GM23338 (cell line): ENCODE data around the gene ASPG. TPM values are rescaled to one million over a fixed set of nuclear protein-coding genes. Genes with fewer than 3 reads are reported as not detected.

Experiments used
- ATAC-seq: fragments of 200-7000 bp; cut with Tn5 transposase; 3 replicates; pipeline ENCODE4 v1.9.1; 2020
- DNase-seq: peaks from one replicate; pipeline ENCODE4 v3.0.0-alpha.2; 2015; ENCODE audit warnings: low spot score
- H2AFZ ChIP-seq: fragments of 200-600 bp; sonication (generic); 2 replicates; pipeline ENCODE4 v1.8.0; 2016; ENCODE audit warnings: antibody characterized with exemption, mild to moderate bottlenecking, moderate library complexity
- H3F3A ChIP-seq: fragments of 200-600 bp; sonication (generic); replicated peaks from 2 replicates; pipeline ENCODE4 v1.8.0; 2017; ENCODE audit warnings: antibody characterized with exemption, mixed run types, low read depth
- H3K27ac ChIP-seq: fragments of 200-600 bp; sonication (generic); 2 replicates; pipeline ENCODE4 v1.6.1; 2016; ENCODE audit warnings: low read depth
- H3K27me3 ChIP-seq: fragments of 200-600 bp; sonication (generic); 2 replicates; pipeline ENCODE4 v1.8.0; 2016; ENCODE audit warnings: mild to moderate bottlenecking, mixed run types, moderate library complexity; ENCODE audit not compliant: insufficient read depth
- H3K36me3 ChIP-seq: fragments of 200-600 bp; sonication (generic); 2 replicates; pipeline ENCODE4 v1.8.0; 2016; ENCODE audit warnings: mild to moderate bottlenecking; ENCODE audit not compliant: insufficient read depth
- H3K4me1 ChIP-seq: fragments of 200-600 bp; sonication (generic); 2 replicates; pipeline ENCODE4 v1.8.0; 2016; ENCODE audit warnings: mild to moderate bottlenecking, moderate library complexity; ENCODE audit not compliant: insufficient read depth
- H3K4me2 ChIP-seq: fragments of 200-600 bp; sonication (generic); 2 replicates; pipeline ENCODE4 v1.7.1; 2017; ENCODE audit warnings: mixed run types
- H3K4me3 ChIP-seq: fragments of 200-600 bp; sonication (generic); 2 replicates; pipeline ENCODE4 v1.6.1; 2016; ENCODE audit warnings: mixed run types
- H3K79me2 ChIP-seq: fragments of 200-600 bp; sonication (generic); replicated peaks from 2 replicates; pipeline ENCODE4 v1.8.0; 2017; ENCODE audit warnings: mild to moderate bottlenecking; ENCODE audit not compliant: insufficient read depth
- H3K9me2 ChIP-seq: fragments of 200-600 bp; sonication (generic); 2 replicates; pipeline ENCODE4 v1.8.0; 2017; ENCODE audit not compliant: insufficient read depth
- H4K20me1 ChIP-seq: fragments of 200-600 bp; sonication (generic); replicated peaks from 2 replicates; pipeline ENCODE4 v1.8.0; 2017; ENCODE audit warnings: mild to moderate bottlenecking; ENCODE audit not compliant: insufficient read depth
- H3K27ac Mint-ChIP-seq: 2 replicates; pipeline ENCODE4 v1.8.0; 2020; ENCODE audit warnings: inconsistent platforms, mild to moderate bottlenecking, moderate library complexity, mixed read lengths
- H3K27me3 Mint-ChIP-seq: 3 replicates; pipeline ENCODE4 v1.8.0; 2022; ENCODE audit warnings: low read depth, mild to moderate bottlenecking, moderate library complexity, mixed read lengths, inconsistent platforms; ENCODE audit not compliant: insufficient read depth, poor library complexity
- H3K36me3 Mint-ChIP-seq: 3 replicates; pipeline ENCODE4 v1.8.0; 2021; ENCODE audit warnings: low read depth, mild to moderate bottlenecking, inconsistent platforms, moderate library complexity, mixed read lengths
- H3K4me1 Mint-ChIP-seq: 3 replicates; pipeline ENCODE4 v1.8.0; 2020; ENCODE audit warnings: mild to moderate bottlenecking, inconsistent platforms, mixed read lengths
- H3K4me3 Mint-ChIP-seq: 3 replicates; pipeline ENCODE4 v1.8.0; 2021; ENCODE audit warnings: moderate library complexity, mild to moderate bottlenecking, inconsistent platforms, mixed read lengths
- H3K9me3 Mint-ChIP-seq: 3 replicates; pipeline ENCODE4 v1.8.0; 2020; ENCODE audit warnings: moderate library complexity, mild to moderate bottlenecking, inconsistent platforms, mixed read lengths
- CREB1 ChIP-seq: fragments of 250-450 bp; sonication (Bioruptor Pico); IDR thresholded peaks from 2 replicates; pipeline ENCODE4 v1.5.0; 2020; ENCODE audit warnings: low read depth, mild to moderate bottlenecking, moderate library complexity
- CTCF ChIP-seq, 2 experiments: fragments of 200-600 bp in 1 of 2; sonication (generic) in 1 of 2; conservative IDR thresholded peaks; 2 replicates each; pipeline versions ENCODE4 v1.5.1 to v1.6.1; 2016 to 2017; ENCODE audit warnings: antibody characterized with exemption in 2 of 2, low read depth in 2 of 2, mild to moderate bottlenecking in 2 of 2, moderate library complexity in 1 of 2
- EZH2 ChIP-seq: fragments of 200-600 bp; sonication (generic); IDR thresholded peaks from one replicate; pipeline ENCODE4 v1.8.0; 2017; ENCODE audit warnings: antibody characterized with exemption, mild to moderate bottlenecking, low read depth; ENCODE audit not compliant: unreplicated experiment
- JUNB ChIP-seq: IDR thresholded peaks from one replicate; pipeline ENCODE4 v1.6.1; 2016; ENCODE audit warnings: antibody characterized with exemption; ENCODE audit not compliant: unreplicated experiment
- POLR2AphosphoS5 ChIP-seq: IDR thresholded peaks from 2 replicates; pipeline ENCODE4 v1.6.1; 2016; ENCODE audit warnings: antibody characterized with exemption, low read depth
- STAT1 ChIP-seq: IDR thresholded peaks from one replicate; pipeline ENCODE4 v1.6.1; 2016; ENCODE audit warnings: antibody characterized with exemption; ENCODE audit not compliant: unreplicated experiment
- ZNF331 ChIP-seq: fragments of 250-450 bp; sonication (Bioruptor Pico); IDR thresholded peaks from 2 replicates; pipeline ENCODE4 v1.5.0; 2020; ENCODE audit warnings: low read depth, mild to moderate bottlenecking, moderate library complexity
- polyA plus RNA-seq: library from polyadenylated mRNA; unstranded; fragments of >200 nt; fragmentation: Nextera tagmentation; extraction: Ambion mirVana; gene quantifications from 2 replicates; pipeline ENCODE4 v1.2.1, GENCODE V29; 2016
- total RNA-seq: library from RNA; depleted of rRNA; stranded (reverse); fragments of >200 nt; shearing (Covaris generic); gene quantifications from 2 replicates; pipeline ENCODE4 v1.2.3, GENCODE V29; 2014
- TF ChIP-seq, protein P1 (sequence below): IDR thresholded peaks from one replicate; pipeline ENCODE4 v1.6.1; 2018; ENCODE audit warnings: antibody characterized with exemption; ENCODE audit not compliant: unreplicated experiment
- TF ChIP-seq, protein P2 (sequence below): IDR thresholded peaks from 2 replicates; pipeline ENCODE4 v1.6.1; 2016; ENCODE audit warnings: antibody characterized with exemption
- TF ChIP-seq, protein P3 (sequence below): fragments of 250-450 bp; sonication (Bioruptor Pico); IDR thresholded peaks from 2 replicates; pipeline ENCODE4 v1.5.0; 2020; ENCODE audit warnings: mild to moderate bottlenecking, moderate library complexity

The ASPG gene
- total and polyA plus RNA-seq, 2 experiments from 2014 or later, result 0.61 to 6.2 TPM

DNA sequence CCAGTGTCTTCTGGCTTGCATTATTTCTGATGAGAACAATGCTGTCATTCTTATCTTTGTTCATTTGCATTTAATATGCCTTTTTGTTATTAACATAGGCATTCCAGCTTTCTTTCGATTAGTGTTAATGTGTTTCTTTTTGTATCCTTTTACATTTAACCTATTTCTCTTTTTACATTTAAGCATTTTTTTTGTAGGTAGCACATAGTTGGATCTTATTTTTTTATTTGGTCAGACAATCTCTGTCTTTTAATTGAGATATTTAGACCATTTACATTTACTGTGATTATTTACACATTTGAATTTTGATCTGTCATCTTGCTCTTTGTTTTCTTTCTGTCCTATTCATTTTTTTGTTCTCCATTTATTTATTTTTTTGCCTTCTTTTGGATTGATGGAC lies 38.4 kb downstream of the ASPG start:
- TF ChIP-seq CREB1, result no peak
- DNase-seq, result no peak
- H3K9me3 Mint-ChIP-seq, result peaks cover 41% of the 10 kb centered on the region
- H3K27me3 Mint-ChIP-seq, result peaks cover 11% of the 10 kb centered on the region
- peaks cover 5% of the 10 kb centered on the region; the same call in 1 of the 3 replicates for H3K4me1 Mint-ChIP-seq
- H3K27me3 ChIP-seq, result peaks cover 5% of the 10 kb centered on the region; the same call in 1 of the 2 replicates
- H3K79me2 ChIP-seq, result no peaks in the 10 kb centered on the region
- no peak overlapping the region for H3K27ac Mint-ChIP-seq
- no peak for ATAC-seq
- no peaks in the 10 kb centered on the region for H4K20me1 ChIP-seq
- H3F3A ChIP-seq, result no peaks in the 10 kb centered on the region
- no peak overlapping the region for H3K27ac ChIP-seq
- H3K4me3 ChIP-seq, result no peak overlapping the region
- H3K9me2 ChIP-seq, result no peaks in the 10 kb centered on the region
- H2AFZ ChIP-seq, result no peak overlapping the region
- H3K4me1 ChIP-seq, result no peaks in the 10 kb centered on the region
- peaks cover 6% of the 10 kb centered on the region; the same call in 2 of the 3 replicates for H3K36me3 Mint-ChIP-seq
- no peaks in the 10 kb centered on the region for H3K36me3 ChIP-seq
- H3K4me3 Mint-ChIP-seq, result no peak overlapping the region
- no peak overlapping the region for H3K4me2 ChIP-seq

DNA sequence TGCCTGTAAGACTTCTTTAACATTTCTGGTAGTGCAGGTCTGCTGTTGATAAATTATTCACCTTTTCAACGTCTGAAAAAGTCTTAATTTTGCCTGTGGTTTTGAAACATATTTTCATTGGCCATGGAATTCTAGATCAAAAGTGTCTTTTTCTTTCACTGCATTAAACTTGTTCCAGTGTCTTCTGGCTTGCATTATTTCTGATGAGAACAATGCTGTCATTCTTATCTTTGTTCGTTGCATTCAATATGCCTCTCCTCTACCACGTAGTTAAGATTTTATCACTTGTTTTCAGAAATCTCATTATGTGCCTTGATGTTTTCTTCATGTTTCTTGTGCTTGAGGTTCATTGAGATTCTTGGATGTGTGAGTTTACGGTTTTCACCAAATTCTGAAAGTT lies 39.5 kb downstream of the ASPG start:
- DNase-seq, result no peak
- ATAC-seq, result no peak
- Mint-ChIP-seq H3K4me3 (no peak overlapping the region), H3K36me3 (peaks cover 9% of the 10 kb centered on the region), H3K9me3 (peaks cover 49% of the 10 kb centered on the region), H3K4me1 (peaks cover 4% of the 10 kb centered on the region; the same call in 1 of the 3 replicates), H3K27me3 (peaks cover 6% of the 10 kb centered on the region), H3K27ac (no peak overlapping the region)
- Histone ChIP-seq H3K4me2 (no peak overlapping the region), H3K36me3 (no peaks in the 10 kb centered on the region), H3K9me2 (no peaks in the 10 kb centered on the region), H3K79me2 (no peaks in the 10 kb centered on the region), H3K27me3 (no peaks in the 10 kb centered on the region), H2AFZ (no peak overlapping the region), H3K27ac (no peak overlapping the region), H4K20me1 (no peaks in the 10 kb centered on the region), H3K4me1 (no peaks in the 10 kb centered on the region), H3F3A (no peaks in the 10 kb centered on the region), H3K4me3 (no peak overlapping the region)
- TF ChIP-seq STAT1 (no peak), CREB1 (no peak), CTCF (conservative IDR thresholded peaks at IDR 0.05; ENCODE audit: low read depth in 2 of 2) (no peak), ZNF331 (CRISPR knock-in tag) (no peak), POLR2AphosphoS5 (no peak), EZH2 (no peak), JUNB (no peak)
- TF ChIP-seq, protein P1, sequence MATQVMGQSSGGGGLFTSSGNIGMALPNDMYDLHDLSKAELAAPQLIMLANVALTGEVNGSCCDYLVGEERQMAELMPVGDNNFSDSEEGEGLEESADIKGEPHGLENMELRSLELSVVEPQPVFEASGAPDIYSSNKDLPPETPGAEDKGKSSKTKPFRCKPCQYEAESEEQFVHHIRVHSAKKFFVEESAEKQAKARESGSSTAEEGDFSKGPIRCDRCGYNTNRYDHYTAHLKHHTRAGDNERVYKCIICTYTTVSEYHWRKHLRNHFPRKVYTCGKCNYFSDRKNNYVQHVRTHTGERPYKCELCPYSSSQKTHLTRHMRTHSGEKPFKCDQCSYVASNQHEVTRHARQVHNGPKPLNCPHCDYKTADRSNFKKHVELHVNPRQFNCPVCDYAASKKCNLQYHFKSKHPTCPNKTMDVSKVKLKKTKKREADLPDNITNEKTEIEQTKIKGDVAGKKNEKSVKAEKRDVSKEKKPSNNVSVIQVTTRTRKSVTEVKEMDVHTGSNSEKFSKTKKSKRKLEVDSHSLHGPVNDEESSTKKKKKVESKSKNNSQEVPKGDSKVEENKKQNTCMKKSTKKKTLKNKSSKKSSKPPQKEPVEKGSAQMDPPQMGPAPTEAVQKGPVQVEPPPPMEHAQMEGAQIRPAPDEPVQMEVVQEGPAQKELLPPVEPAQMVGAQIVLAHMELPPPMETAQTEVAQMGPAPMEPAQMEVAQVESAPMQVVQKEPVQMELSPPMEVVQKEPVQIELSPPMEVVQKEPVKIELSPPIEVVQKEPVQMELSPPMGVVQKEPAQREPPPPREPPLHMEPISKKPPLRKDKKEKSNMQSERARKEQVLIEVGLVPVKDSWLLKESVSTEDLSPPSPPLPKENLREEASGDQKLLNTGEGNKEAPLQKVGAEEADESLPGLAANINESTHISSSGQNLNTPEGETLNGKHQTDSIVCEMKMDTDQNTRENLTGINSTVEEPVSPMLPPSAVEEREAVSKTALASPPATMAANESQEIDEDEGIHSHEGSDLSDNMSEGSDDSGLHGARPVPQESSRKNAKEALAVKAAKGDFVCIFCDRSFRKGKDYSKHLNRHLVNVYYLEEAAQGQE, result no peak
- TF ChIP-seq, protein P2, sequence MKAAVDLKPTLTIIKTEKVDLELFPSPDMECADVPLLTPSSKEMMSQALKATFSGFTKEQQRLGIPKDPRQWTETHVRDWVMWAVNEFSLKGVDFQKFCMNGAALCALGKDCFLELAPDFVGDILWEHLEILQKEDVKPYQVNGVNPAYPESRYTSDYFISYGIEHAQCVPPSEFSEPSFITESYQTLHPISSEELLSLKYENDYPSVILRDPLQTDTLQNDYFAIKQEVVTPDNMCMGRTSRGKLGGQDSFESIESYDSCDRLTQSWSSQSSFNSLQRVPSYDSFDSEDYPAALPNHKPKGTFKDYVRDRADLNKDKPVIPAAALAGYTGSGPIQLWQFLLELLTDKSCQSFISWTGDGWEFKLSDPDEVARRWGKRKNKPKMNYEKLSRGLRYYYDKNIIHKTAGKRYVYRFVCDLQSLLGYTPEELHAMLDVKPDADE, result no peak
- TF ChIP-seq, protein P3, sequence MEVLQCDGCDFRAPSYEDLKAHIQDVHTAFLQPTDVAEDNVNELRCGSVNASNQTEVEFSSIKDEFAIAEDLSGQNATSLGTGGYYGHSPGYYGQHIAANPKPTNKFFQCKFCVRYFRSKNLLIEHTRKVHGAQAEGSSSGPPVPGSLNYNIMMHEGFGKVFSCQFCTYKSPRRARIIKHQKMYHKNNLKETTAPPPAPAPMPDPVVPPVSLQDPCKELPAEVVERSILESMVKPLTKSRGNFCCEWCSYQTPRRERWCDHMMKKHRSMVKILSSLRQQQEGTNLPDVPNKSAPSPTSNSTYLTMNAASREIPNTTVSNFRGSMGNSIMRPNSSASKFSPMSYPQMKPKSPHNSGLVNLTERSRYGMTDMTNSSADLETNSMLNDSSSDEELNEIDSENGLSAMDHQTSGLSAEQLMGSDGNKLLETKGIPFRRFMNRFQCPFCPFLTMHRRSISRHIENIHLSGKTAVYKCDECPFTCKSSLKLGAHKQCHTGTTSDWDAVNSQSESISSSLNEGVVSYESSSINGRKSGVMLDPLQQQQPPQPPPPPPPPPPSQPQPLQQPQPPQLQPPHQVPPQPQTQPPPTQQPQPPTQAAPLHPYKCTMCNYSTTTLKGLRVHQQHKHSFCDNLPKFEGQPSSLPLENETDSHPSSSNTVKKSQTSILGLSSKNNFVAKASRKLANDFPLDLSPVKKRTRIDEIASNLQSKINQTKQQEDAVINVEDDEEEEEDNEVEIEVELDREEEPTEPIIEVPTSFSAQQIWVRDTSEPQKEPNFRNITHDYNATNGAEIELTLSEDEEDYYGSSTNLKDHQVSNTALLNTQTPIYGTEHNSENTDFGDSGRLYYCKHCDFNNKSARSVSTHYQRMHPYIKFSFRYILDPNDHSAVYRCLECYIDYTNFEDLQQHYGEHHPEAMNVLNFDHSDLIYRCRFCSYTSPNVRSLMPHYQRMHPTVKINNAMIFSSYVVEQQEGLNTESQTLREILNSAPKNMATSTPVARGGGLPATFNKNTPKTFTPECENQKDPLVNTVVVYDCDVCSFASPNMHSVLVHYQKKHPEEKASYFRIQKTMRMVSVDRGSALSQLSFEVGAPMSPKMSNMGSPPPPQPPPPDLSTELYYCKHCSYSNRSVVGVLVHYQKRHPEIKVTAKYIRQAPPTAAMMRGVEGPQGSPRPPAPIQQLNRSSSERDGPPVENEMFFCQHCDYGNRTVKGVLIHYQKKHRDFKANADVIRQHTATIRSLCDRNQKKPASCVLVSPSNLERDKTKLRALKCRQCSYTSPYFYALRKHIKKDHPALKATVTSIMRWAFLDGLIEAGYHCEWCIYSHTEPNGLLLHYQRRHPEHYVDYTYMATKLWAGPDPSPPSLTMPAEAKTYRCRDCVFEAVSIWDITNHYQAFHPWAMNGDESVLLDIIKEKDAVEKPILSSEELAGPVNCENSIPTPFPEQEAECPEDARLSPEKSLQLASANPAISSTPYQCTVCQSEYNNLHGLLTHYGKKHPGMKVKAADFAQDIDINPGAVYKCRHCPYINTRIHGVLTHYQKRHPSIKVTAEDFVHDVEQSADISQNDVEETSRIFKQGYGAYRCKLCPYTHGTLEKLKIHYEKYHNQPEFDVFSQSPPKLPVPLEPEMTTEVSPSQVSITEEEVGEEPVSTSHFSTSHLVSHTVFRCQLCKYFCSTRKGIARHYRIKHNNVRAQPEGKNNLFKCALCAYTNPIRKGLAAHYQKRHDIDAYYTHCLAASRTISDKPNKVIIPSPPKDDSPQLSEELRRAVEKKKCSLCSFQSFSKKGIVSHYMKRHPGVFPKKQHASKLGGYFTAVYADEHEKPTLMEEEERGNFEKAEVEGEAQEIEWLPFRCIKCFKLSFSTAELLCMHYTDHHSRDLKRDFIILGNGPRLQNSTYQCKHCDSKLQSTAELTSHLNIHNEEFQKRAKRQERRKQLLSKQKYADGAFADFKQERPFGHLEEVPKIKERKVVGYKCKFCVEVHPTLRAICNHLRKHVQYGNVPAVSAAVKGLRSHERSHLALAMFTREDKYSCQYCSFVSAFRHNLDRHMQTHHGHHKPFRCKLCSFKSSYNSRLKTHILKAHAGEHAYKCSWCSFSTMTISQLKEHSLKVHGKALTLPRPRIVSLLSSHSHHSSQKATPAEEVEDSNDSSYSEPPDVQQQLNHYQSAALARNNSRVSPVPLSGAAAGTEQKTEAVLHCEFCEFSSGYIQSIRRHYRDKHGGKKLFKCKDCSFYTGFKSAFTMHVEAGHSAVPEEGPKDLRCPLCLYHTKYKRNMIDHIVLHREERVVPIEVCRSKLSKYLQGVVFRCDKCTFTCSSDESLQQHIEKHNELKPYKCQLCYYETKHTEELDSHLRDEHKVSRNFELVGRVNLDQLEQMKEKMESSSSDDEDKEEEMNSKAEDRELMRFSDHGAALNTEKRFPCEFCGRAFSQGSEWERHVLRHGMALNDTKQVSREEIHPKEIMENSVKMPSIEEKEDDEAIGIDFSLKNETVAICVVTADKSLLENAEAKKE (CRISPR knock-in tag), result no peak
